HepG2 (cell line): Measurements from ENCODE around the gene TMEM190. TPM values are rescaled to one million over a fixed set of nuclear protein-coding genes. Genes with fewer than 3 reads are reported as not detected.

Experiments used
- ATAC-seq: fragments of 200-7000 bp; cut with Tn5 transposase; 3 replicates; pipeline ENCODE4 v1.9.1; 2020; ENCODE audit warnings: mild to moderate bottlenecking, moderate library complexity
- BruUV-seq: library from RNA; stranded (reverse); fragments of 400-500 nt; replicated peaks from 2 replicates; lab custom pipeline; 2021; lab: Mats Ljungman, UMichigan
- CTCF ChIA-PET: fragments of 300-600 bp; formaldehyde crosslinking; extraction: SDS; loops from one replicate; lab custom pipeline; 2021; ENCODE audit warnings: low total read pairs, inconsistent platforms, low intra/inter-chr PET ratio; lab: Yijun Ruan, JAX
- POLR2A ChIA-PET: fragments of 350-600 bp; sonication (Branson Sonifier 250); formaldehyde crosslinking; loops from one replicate; lab custom pipeline; 2020; ENCODE audit warnings: antibody characterized with exemption, inconsistent platforms; lab: Yijun Ruan, JAX
- DNase-seq: peaks from one replicate; pipeline ENCODE4 v3.0.0-alpha.2; 2015; ENCODE audit warnings: low spot score
- FAIRE-seq: peaks from 3 replicates; lab custom pipeline; 2011; peaks lifted over from hg19 to GRCh38; lab: Jason Lieb, UNC
- H2AFZ ChIP-seq: one replicate; pipeline ENCODE4 v1.6.1; 2011; ENCODE audit warnings: low read length, inconsistent platforms
- H3K27ac ChIP-seq: fragments of 300-600 bp; 3 replicates; pipeline ENCODE4 v1.8.0; 2011; ENCODE audit warnings: mixed run types, mild to moderate bottlenecking, mixed read lengths, low read length, inconsistent platforms; ENCODE audit not compliant: insufficient read depth; ENCODE audit errors: extremely low read length
- H3K27me3 ChIP-seq, 2 experiments: fragments of 200-600 bp in 1 of 2; 2 replicates in 1 of 2; 3 replicates in 1 of 2; pipeline versions ENCODE4 v1.6.0 to v1.8.0; 2011; ENCODE audit warnings: low read length in 2 of 2, mild to moderate bottlenecking in 2 of 2, moderate library complexity in 2 of 2, inconsistent platforms in 1 of 2; ENCODE audit not compliant: insufficient read depth in 2 of 2, control insufficient read depth in 1 of 2
- H3K36me3 ChIP-seq, 2 experiments: fragments of 200-600 bp in 1 of 2; replicated peaks in 1 of 2; 2 replicates in 1 of 2; 3 replicates in 1 of 2; pipeline versions ENCODE4 v1.5.1 to v1.8.0; 2011; ENCODE audit warnings: low read length in 2 of 2, inconsistent platforms in 1 of 2; ENCODE audit not compliant: insufficient read depth in 2 of 2, control insufficient read depth in 1 of 2
- H3K4me1 ChIP-seq: 2 replicates; pipeline ENCODE4 v1.5.1; 2012; ENCODE audit warnings: low read length, inconsistent platforms; ENCODE audit not compliant: insufficient read depth
- H3K4me2 ChIP-seq: 2 replicates; pipeline ENCODE4 v1.6.0; 2011; ENCODE audit warnings: low read depth, low read length, inconsistent platforms
- H3K4me3 ChIP-seq, 3 experiments: fragments of 200-600 bp in 1 of 3; sonication (generic), shearing (Covaris generic) in 1 of 3; replicated peaks in 1 of 3; 2 replicates each; pipeline ENCODE4 v1.5.1; 2011 to 2016; ENCODE audit warnings: low read length in 3 of 3, inconsistent platforms in 2 of 3, low read depth in 2 of 3, mild to moderate bottlenecking in 2 of 3, control low read depth in 1 of 3, mixed read lengths in 1 of 3; ENCODE audit not compliant: insufficient read depth in 1 of 3
- H3K79me2 ChIP-seq: one replicate; pipeline ENCODE4 v1.6.1; 2011; ENCODE audit warnings: low read length, inconsistent platforms; ENCODE audit not compliant: insufficient read depth
- H3K9ac ChIP-seq: 2 replicates; pipeline ENCODE4 v1.6.0; 2011; ENCODE audit warnings: mild to moderate bottlenecking, low read depth, low read length, inconsistent platforms; ENCODE audit not compliant: insufficient read depth
- H3K9me3 ChIP-seq: 2 replicates; pipeline ENCODE4 v1.5.1; 2012; ENCODE audit warnings: mild to moderate bottlenecking, low read length
- H4K20me1 ChIP-seq: 2 replicates; pipeline ENCODE4 v1.6.0; 2011; ENCODE audit warnings: inconsistent platforms, mild to moderate bottlenecking, low read length, moderate library complexity; ENCODE audit not compliant: insufficient read depth
- HMGXB4 ChIP-seq, 2 experiments: sonication (generic) in 1 of 2; formaldehyde crosslinking in 1 of 2; IDR thresholded peaks; 2 replicates each; pipeline versions ENCODE4 v1.4.0 to v1.6.1; 2018 to 2020; ENCODE audit warnings: missing genetic modification reagents in 2 of 2, borderline replicate concordance in 1 of 2, low read depth in 1 of 2, mild to moderate bottlenecking in 1 of 2, missing biosample characterization in 1 of 2
- KDM1A ChIP-seq: IDR thresholded peaks from 2 replicates; pipeline ENCODE4 v1.6.1; 2016; ENCODE audit warnings: missing compliant biosample characterization
- NFE2 ChIP-seq: sonication (generic); formaldehyde crosslinking; IDR thresholded peaks from 2 replicates; pipeline ENCODE4 v1.4.0; 2020; ENCODE audit warnings: missing genetic modification reagents
- PBX3 ChIP-seq: sonication (generic); formaldehyde crosslinking; IDR thresholded peaks from 2 replicates; pipeline ENCODE4 v1.8.1; 2023; ENCODE audit warnings: missing genetic modification reagents, inconsistent platforms, borderline replicate concordance
- SIX1 ChIP-seq: sonication (generic); formaldehyde crosslinking; IDR thresholded peaks from 2 replicates; pipeline ENCODE4 v1.4.0; 2020; ENCODE audit warnings: missing genetic modification reagents, borderline replicate concordance
- TP53 ChIP-seq: sonication (generic); formaldehyde crosslinking; conservative IDR thresholded peaks from 2 replicates; pipeline ENCODE4 v1.4.0; 2020; ENCODE audit warnings: missing genetic modification reagents
- ZFP62 ChIP-seq: sonication (generic); formaldehyde crosslinking; IDR thresholded peaks from 2 replicates; pipeline ENCODE4 v1.4.0; 2020; ENCODE audit warnings: missing genetic modification reagents
- ZMAT5 ChIP-seq: sonication (generic); formaldehyde crosslinking; IDR thresholded peaks from 2 replicates; pipeline ENCODE4 v1.5.0; 2020; ENCODE audit warnings: mild to moderate bottlenecking, low read depth, missing genetic modification reagents, borderline replicate concordance
- ZNF136 ChIP-seq: sonication (generic); formaldehyde crosslinking; IDR thresholded peaks from 2 replicates; pipeline ENCODE4 v1.8.1; 2022; ENCODE audit warnings: low read depth, mild to moderate bottlenecking, moderate library complexity, missing genetic modification reagents
- ZNF33B ChIP-seq: sonication (generic); formaldehyde crosslinking; IDR thresholded peaks from 2 replicates; pipeline ENCODE4 v1.5.1; 2020; ENCODE audit warnings: mild to moderate bottlenecking, missing genetic modification reagents
- ZNF546 ChIP-seq: sonication (generic); formaldehyde crosslinking; conservative IDR thresholded peaks from 2 replicates; pipeline ENCODE4 v1.8.1; 2023; ENCODE audit warnings: mild to moderate bottlenecking, missing genetic modification reagents
- ZNF552 ChIP-seq: sonication (generic); formaldehyde crosslinking; IDR thresholded peaks from 2 replicates; pipeline ENCODE4 v1.9.0; 2022; ENCODE audit warnings: missing genetic modification reagents, mild to moderate bottlenecking, borderline replicate concordance
- ZNF569 ChIP-seq: sonication (generic); formaldehyde crosslinking; IDR thresholded peaks from 2 replicates; pipeline ENCODE4 v1.5.0; 2020; ENCODE audit warnings: mild to moderate bottlenecking, missing genetic modification reagents, moderate library complexity, borderline replicate concordance
- ZNF749 ChIP-seq: sonication (generic); formaldehyde crosslinking; IDR thresholded peaks from 2 replicates; pipeline ENCODE4 v1.8.0; 2022; ENCODE audit warnings: mild to moderate bottlenecking, missing genetic modification reagents, moderate library complexity, borderline replicate concordance
- WGBS: methylation state at CpG from one replicate; pipeline ENCODE4 v1.1.6; 2017; ENCODE audit warnings: low lambda C conversion rate; 5-methylcytosine and 5-hydroxymethylcytosine counted together
- in situ Hi-C: cut with HindIII; loops from 2 replicates; pipeline ENCODE4 v1.10.0; 2017; ENCODE audit warnings: low pct_unique_long_range_greater_than_20kb; ENCODE audit not compliant: extremely low pct_ligation_motif_present
- intact Hi-C: fragments of 100-400 bp; cut with micrococcal nuclease; formaldehyde crosslinking; loops from one replicate; pipeline ENCODE4 v1.10.0; 2022; ENCODE audit not compliant: unreplicated experiment
- polyA plus RNA-seq, 8 experiments: library from polyadenylated mRNA; depleted of rRNA in 3 of 8; stranded (reverse) in 7 of 8; unstranded in 1 of 8; fragments of >200 nt; fragmentation: Illumina TruSeq in 4 of 8; extraction: Trizol in 4 of 8; gene quantifications; 2 replicates each; pipeline versions ENCODE4 v1.2.1 to v1.2.3, GENCODE V29; 2011 to 2016; ENCODE audit warnings: low read depth in 4 of 8, missing spikeins in 1 of 8, mixed read lengths in 1 of 8; ENCODE audit not compliant: insufficient read depth in 1 of 8
- total RNA-seq, 5 experiments: library from RNA; depleted of rRNA; stranded (reverse); fragments of >200 nt; fragmentation: Illumina TruSeq; extraction: Trizol; gene quantifications; 2 replicates each; pipeline ENCODE4 v1.2.3, GENCODE V29; 2016; ENCODE audit warnings: low read depth in 1 of 5
- TF ChIP-seq, protein P1 (sequence below): sonication (generic); formaldehyde crosslinking; IDR thresholded peaks from 2 replicates; pipeline ENCODE4 v1.9.0; 2021; ENCODE audit warnings: missing genetic modification reagents, mild to moderate bottlenecking, borderline replicate concordance

The TMEM190 gene
- total and polyA plus RNA-seq, 2 of the 13 experiments (the other 11 are each of a cell fraction or from before 2014, with no cell fraction given): 0.35 to 0.83 TPM

DNA sequence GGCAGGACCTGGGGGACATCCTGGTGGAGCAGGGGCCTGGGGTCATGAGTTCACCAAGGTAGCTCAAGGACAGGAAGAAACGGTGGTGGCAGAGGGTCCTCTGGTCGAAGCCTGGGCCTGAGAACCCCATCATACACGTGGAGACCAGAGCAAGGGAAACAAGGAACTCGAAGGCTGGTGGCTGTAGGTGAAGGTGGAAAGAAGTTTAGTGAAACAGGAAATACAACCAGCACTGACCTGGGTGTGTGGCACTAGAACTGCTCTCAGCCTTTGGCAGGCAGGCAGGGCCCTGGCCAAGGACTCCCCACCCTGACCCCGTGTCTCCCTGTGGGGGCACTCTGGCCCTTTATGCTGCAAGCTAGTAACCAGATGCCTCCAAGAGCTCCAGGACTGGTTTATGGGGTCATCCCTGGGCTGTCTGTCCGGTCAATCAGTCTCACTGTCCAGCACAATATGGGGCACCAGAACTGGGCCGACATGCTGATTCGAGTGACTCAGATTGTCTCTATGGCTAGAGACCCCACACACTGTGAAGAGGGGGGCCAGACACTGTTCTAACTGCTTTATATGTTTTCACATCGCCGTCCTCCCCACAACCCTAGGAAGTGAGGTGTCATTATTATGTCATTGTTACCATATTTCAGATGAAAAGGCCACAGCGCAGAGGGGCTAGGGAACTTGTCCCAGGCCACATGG, 25.9 kb upstream of the TMEM190 start:
- H3K27ac ChIP-seq: no peak overlapping the region
- no peaks in the 10 kb centered on the region for H3K79me2 ChIP-seq
- BruUV-seq: no TSS peak
- H3K9me3 ChIP-seq: no peaks in the 10 kb centered on the region
- FAIRE-seq: no peak
- 0 out of 2 replicates have a peak, but pooled peaks cover 4% of the 10 kb centered on the region for H4K20me1 ChIP-seq
- no peak overlapping the region for H3K9ac ChIP-seq
- no peaks in the 10 kb centered on the region; a peak in 1 of 5 replicates for H3K36me3 ChIP-seq
- no peak overlapping the region for H3K4me3 ChIP-seq
- no peak for ATAC-seq
- POLR2A ChIA-PET: interaction anchor here (0.9 kb wide), 1 partner anchor 17 kb away, joined by 3 read pairs; no protein-coding TSS in a partner anchor
- WGBS: 50% methylated on average over 8 of the region's 11 CpGs
- CTCF ChIA-PET: no interaction called here
- no peak overlapping the region for H3K4me2 ChIP-seq
- peaks cover 19% of the 10 kb centered on the region for H3K4me1 ChIP-seq
- H2AFZ ChIP-seq: no peak overlapping the region
- intact Hi-C loops: no loop called here
- TF ChIP-seq, protein P1, sequence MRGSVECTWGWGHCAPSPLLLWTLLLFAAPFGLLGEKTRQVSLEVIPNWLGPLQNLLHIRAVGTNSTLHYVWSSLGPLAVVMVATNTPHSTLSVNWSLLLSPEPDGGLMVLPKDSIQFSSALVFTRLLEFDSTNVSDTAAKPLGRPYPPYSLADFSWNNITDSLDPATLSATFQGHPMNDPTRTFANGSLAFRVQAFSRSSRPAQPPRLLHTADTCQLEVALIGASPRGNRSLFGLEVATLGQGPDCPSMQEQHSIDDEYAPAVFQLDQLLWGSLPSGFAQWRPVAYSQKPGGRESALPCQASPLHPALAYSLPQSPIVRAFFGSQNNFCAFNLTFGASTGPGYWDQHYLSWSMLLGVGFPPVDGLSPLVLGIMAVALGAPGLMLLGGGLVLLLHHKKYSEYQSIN (CRISPR knock-in tag): no peak
- TF ChIP-seq ZNF33B (CRISPR knock-in tag) (no peak), KDM1A (no peak), TP53 (CRISPR knock-in tag) (no peak), ZNF136 (CRISPR knock-in tag) (no peak), SIX1 (CRISPR knock-in tag) (no peak), ZNF546 (CRISPR knock-in tag) (no peak), ZNF569 (CRISPR knock-in tag) (no peak), ZMAT5 (CRISPR knock-in tag) (no peak), HMGXB4 (CRISPR knock-in tag; IDR thresholded peaks at IDR 0.05; ENCODE audit: borderline replicate concordance in 1 of 2, low read depth in 1 of 2) (no peak), NFE2 (CRISPR knock-in tag) (no peak), ZNF749 (CRISPR knock-in tag) (no peak), PBX3 (CRISPR knock-in tag) (no peak), ZNF552 (CRISPR knock-in tag) (no peak), ZFP62 (CRISPR knock-in tag) (no peak)
- TF ChIP-seq, all 625 proteins: peak for 0
- DNase-seq: no peak
- H3K27me3 ChIP-seq: peaks cover 7 to 36% of the 10 kb centered on the region in 2 experiments
- in situ Hi-C loops: no loop called here
